H1 (cell line): ENCODE measurements around the gene BCAS3. TPM values are rescaled to one million over a fixed set of nuclear protein-coding genes. Genes with fewer than 3 reads are reported as not detected.

Experiments
- CTCF ChIA-PET: fragments of 300-600 bp; sonication (Branson Sonifier 250); formaldehyde crosslinking; loops from one replicate; lab custom pipeline; 2021; ENCODE audit not compliant: partially characterized antibody; lab: Charles Lee
- POLR2A ChIA-PET: fragments of 300-600 bp; sonication (Branson Sonifier 250); formaldehyde crosslinking; loops from one replicate; lab custom pipeline; 2021; ENCODE audit warnings: inconsistent platforms; ENCODE audit not compliant: partially characterized antibody; lab: Charles Lee
- DNase-seq, 2 experiments: peaks; one replicate each; pipeline versions ENCODE4 v3.0.0 to v3.0.0-alpha.2; 2010 to 2022; ENCODE audit warnings: low spot score in 2 of 2, low read depth in 1 of 2, mixed read lengths in 1 of 2
- FAIRE-seq: peaks from 2 replicates; lab custom pipeline; 2011; peaks lifted over from hg19 to GRCh38; lab: Jason Lieb, UNC
- H2AFZ ChIP-seq: 2 replicates; pipeline ENCODE4 v1.8.1; 2012; ENCODE audit warnings: low read length, inconsistent platforms
- H2AK5ac ChIP-seq: 2 replicates; pipeline ENCODE4 v1.6.1; 2013; ENCODE audit warnings: low read depth, low read length
- H2BK120ac ChIP-seq: replicated peaks from 2 replicates; pipeline ENCODE3; 2013; ENCODE audit warnings: low read depth, low read length, inconsistent platforms
- H2BK12ac ChIP-seq: 2 replicates; pipeline ENCODE4 v1.6.1; 2013; ENCODE audit warnings: low read depth, low read length
- H2BK15ac ChIP-seq: 2 replicates; pipeline ENCODE4 v1.6.1; 2013; ENCODE audit warnings: low read length
- H2BK20ac ChIP-seq: 2 replicates; pipeline ENCODE4 v1.6.1; 2013; ENCODE audit warnings: low read length
- H2BK5ac ChIP-seq: 2 replicates; pipeline ENCODE4 v1.6.1; 2013; ENCODE audit warnings: low read depth, low read length
- H3K14ac ChIP-seq: 2 replicates; pipeline ENCODE4 v1.6.1; 2013; ENCODE audit warnings: inconsistent platforms; ENCODE audit not compliant: insufficient read length
- H3K18ac ChIP-seq: 2 replicates; pipeline ENCODE4 v1.6.1; 2013; ENCODE audit warnings: low read length; ENCODE audit errors: extremely low read depth
- H3K23ac ChIP-seq: 2 replicates; pipeline ENCODE4 v1.6.1; 2013; ENCODE audit warnings: inconsistent platforms; ENCODE audit not compliant: insufficient read length
- H3K23me2 ChIP-seq: 2 replicates; pipeline ENCODE4 v1.6.1; 2013; ENCODE audit warnings: low read depth, low read length
- H3K27ac ChIP-seq: 2 replicates; pipeline ENCODE4 v1.6.1; 2011; ENCODE audit warnings: low read depth, low read length, inconsistent platforms
- H3K27me3 ChIP-seq, 4 experiments: replicated peaks in 1 of 4; 1 replicate in 1 of 4; 2 replicates in 3 of 4; pipeline versions ENCODE4 v1.6.1 to v1.8.1; 2011 to 2013; ENCODE audit warnings: low read length in 3 of 4, mild to moderate bottlenecking in 3 of 4, inconsistent platforms in 2 of 4, mixed read lengths in 2 of 4, moderate library complexity in 1 of 4; ENCODE audit not compliant: control insufficient read depth in 3 of 4, insufficient read depth in 3 of 4; ENCODE audit errors: extremely low read depth in 1 of 4
- H3K36me3 ChIP-seq, 4 experiments: 2 replicates each; pipeline versions ENCODE4 v1.6.1 to v1.8.1; 2011 to 2013; ENCODE audit warnings: mild to moderate bottlenecking in 4 of 4, low read length in 3 of 4, moderate library complexity in 2 of 4, control low read depth in 1 of 4, inconsistent platforms in 1 of 4; ENCODE audit not compliant: insufficient read depth in 4 of 4, control insufficient read depth in 2 of 4
- H3K4ac ChIP-seq: replicated peaks from 2 replicates; pipeline ENCODE3; 2013; ENCODE audit warnings: low read length, low read depth, mixed read lengths, inconsistent platforms; ENCODE audit not compliant: insufficient read length
- H3K4me1 ChIP-seq, 4 experiments: replicated peaks in 1 of 4; 1 replicate in 1 of 4; 2 replicates in 3 of 4; pipeline versions ENCODE4 v1.6.1 to v1.8.1; 2011 to 2013; ENCODE audit warnings: low read length in 3 of 4, inconsistent platforms in 2 of 4, mixed read lengths in 1 of 4; ENCODE audit not compliant: insufficient read depth in 4 of 4, control insufficient read depth in 3 of 4
- H3K4me2 ChIP-seq, 2 experiments: 2 replicates each; pipeline versions ENCODE4 v1.6.1 to v1.8.1; 2011 to 2013; ENCODE audit warnings: low read depth in 2 of 2, low read length in 2 of 2, control low read depth in 1 of 2, inconsistent platforms in 1 of 2, mild to moderate bottlenecking in 1 of 2; ENCODE audit not compliant: insufficient read depth in 1 of 2
- H3K4me3 ChIP-seq, 4 experiments: fragments of 200-600, 300-600 bp in 1 of 4; sonication (generic), shearing (Covaris generic), sonication (Bioruptor Twin) in 1 of 4; 2 replicates each; pipeline versions ENCODE4 v1.5.1 to v1.8.1; 2011 to 2016; ENCODE audit warnings: low read length in 4 of 4, low read depth in 3 of 4, control low read depth in 2 of 4, inconsistent platforms in 2 of 4, mild to moderate bottlenecking in 2 of 4, mixed read lengths in 1 of 4, moderate library complexity in 1 of 4; ENCODE audit not compliant: insufficient read depth in 2 of 4; ENCODE audit errors: extremely low read depth in 1 of 4
- H3K56ac ChIP-seq: replicated peaks from 2 replicates; pipeline ENCODE3; 2013; ENCODE audit warnings: low read depth, mild to moderate bottlenecking, mixed read lengths, low read length, inconsistent platforms; ENCODE audit not compliant: insufficient read length
- H3K79me1 ChIP-seq: 2 replicates; pipeline ENCODE4 v1.6.1; 2013; ENCODE audit warnings: low read depth, low read length, control low read depth
- H3K79me2 ChIP-seq, 2 experiments: 2 replicates each; pipeline versions ENCODE4 v1.6.1 to v1.8.1; 2012 to 2013; ENCODE audit warnings: low read length in 2 of 2, mild to moderate bottlenecking in 2 of 2, inconsistent platforms in 1 of 2; ENCODE audit not compliant: insufficient read depth in 2 of 2, control insufficient read depth in 1 of 2
- H3K9ac ChIP-seq, 4 experiments: replicated peaks in 1 of 4; 1 replicate in 1 of 4; 2 replicates in 3 of 4; pipeline versions ENCODE4 v1.6.1 to v1.8.1; 2011 to 2013; ENCODE audit warnings: low read depth in 3 of 4, low read length in 3 of 4, control low read depth in 2 of 4, mild to moderate bottlenecking in 2 of 4, moderate library complexity in 2 of 4, inconsistent platforms in 1 of 4; ENCODE audit errors: extremely low read depth in 1 of 4
- H3K9me3 ChIP-seq, 2 experiments: 2 replicates each; pipeline versions ENCODE4 v1.6.1 to v1.8.1; 2012 to 2013; ENCODE audit warnings: mild to moderate bottlenecking in 2 of 2, moderate library complexity in 2 of 2, control low read depth in 1 of 2, inconsistent platforms in 1 of 2, low read depth in 1 of 2, low read length in 1 of 2, mixed read lengths in 1 of 2; ENCODE audit not compliant: insufficient read depth in 2 of 2
- H4K20me1 ChIP-seq, 2 experiments: replicated peaks in 1 of 2; 2 replicates each; pipeline versions ENCODE3 to v1.8.1; 2011 to 2013; ENCODE audit warnings: inconsistent platforms in 2 of 2, low read length in 2 of 2, mild to moderate bottlenecking in 1 of 2; ENCODE audit not compliant: insufficient read depth in 2 of 2, control insufficient read depth in 1 of 2
- H4K5ac ChIP-seq: 2 replicates; pipeline ENCODE4 v1.6.1; 2013; ENCODE audit warnings: low read length, low read depth, mixed read lengths, inconsistent platforms; ENCODE audit not compliant: insufficient read length
- H4K8ac ChIP-seq: 2 replicates; pipeline ENCODE4 v1.8.0; 2013; ENCODE audit warnings: mild to moderate bottlenecking, moderate library complexity, low read length, inconsistent platforms; ENCODE audit not compliant: insufficient read depth; ENCODE audit errors: extremely low read depth
- H4K91ac ChIP-seq: replicated peaks from 2 replicates; pipeline ENCODE3; 2013; ENCODE audit warnings: low read length, mixed read lengths, inconsistent platforms; ENCODE audit not compliant: insufficient read length
- CBX8 ChIP-seq: fragments of 300-800, 300-1000 bp; sonication (generic); IDR thresholded peaks from 2 replicates; pipeline ENCODE4 v1.7.1; 2016; ENCODE audit warnings: low read depth, low read length, borderline replicate concordance
- CREB1 ChIP-seq: IDR thresholded peaks from 2 replicates; pipeline ENCODE4 v1.6.1; 2012; ENCODE audit warnings: inconsistent platforms
- EZH2 ChIP-seq: fragments of 200-600 bp; sonication (generic); IDR thresholded peaks from 2 replicates; pipeline ENCODE4 v1.7.1; 2012; ENCODE audit warnings: low read depth, mild to moderate bottlenecking, moderate library complexity, low read length, inconsistent platforms; ENCODE audit not compliant: severe bottlenecking
- GABPA ChIP-seq: IDR thresholded peaks from 2 replicates; pipeline ENCODE4 v1.6.1; 2011; ENCODE audit warnings: mild to moderate bottlenecking, low read length, moderate library complexity, borderline replicate concordance; ENCODE audit not compliant: insufficient read depth
- MAFK ChIP-seq: IDR thresholded peaks from 2 replicates; pipeline ENCODE4 v1.6.1; 2012; ENCODE audit warnings: low read depth, mild to moderate bottlenecking, improper control_type of control experiment, low read length
- RNF2 ChIP-seq: fragments of 200-900, 300-1000 bp; sonication (generic); IDR thresholded peaks from 2 replicates; pipeline ENCODE4 v1.7.1; 2016; ENCODE audit warnings: borderline replicate concordance, low read depth, mild to moderate bottlenecking, antibody characterized with exemption, low read length; ENCODE audit not compliant: poor library complexity, severe bottlenecking; ENCODE audit errors: missing control alignments
- SUZ12 ChIP-seq: fragments of 200-600 bp; sonication (generic); IDR thresholded peaks from 2 replicates; pipeline ENCODE4 v1.6.1; 2012; ENCODE audit warnings: mild to moderate bottlenecking, inconsistent platforms, low read length, moderate library complexity, mixed read lengths
- TBP ChIP-seq: IDR thresholded peaks from 2 replicates; pipeline ENCODE4 v1.6.1; 2011; ENCODE audit warnings: low read depth, low read length, improper control_type of control experiment
- WGBS, 2 experiments: shearing (Covaris generic) in 1 of 2; methylation state at CpG; one replicate each; pipeline versions ENCODE4 v1.1.6 to v1.1.7; 2013 to 2015; ENCODE audit warnings: low lambda C conversion rate in 2 of 2, mixed read lengths in 2 of 2, inconsistent platforms in 1 of 2, low coverage in 1 of 2, missing lambda C conversion rate in 1 of 2; ENCODE audit not compliant: insufficient replicate concordance in 2 of 2, insufficient coverage in 1 of 2, insufficient read length in 1 of 2; ENCODE audit errors: extremely low coverage in 1 of 2, missing lambda C conversion rate in 1 of 2; 5-methylcytosine and 5-hydroxymethylcytosine counted together
- polyA plus RNA-seq, 7 experiments: library from polyadenylated mRNA; depleted of rRNA in 3 of 7; stranded (reverse) in 5 of 7; unstranded in 2 of 7; fragments of >200 nt in 5 of 7; fragments of 200-250 nt in 2 of 7; gene quantifications; 1 replicate in 5 of 7; 2 replicates in 1 of 7; 4 replicates in 1 of 7; pipeline versions ENCODE4 v1.2.1 to v1.2.3, GENCODE V29; 2011 to 2013; ENCODE audit warnings: missing spikeins in 2 of 7, mixed read lengths in 2 of 7
- total RNA-seq: library from RNA; stranded (reverse); fragmentation: NEBNext Ultra II Directional; extraction: Animal tissue kit (Norgen Biotek cat#: 25700); gene quantifications from 2 replicates; pipeline ENCODE4 v1.2.1, GENCODE V29; 2021
- TF ChIP-seq, protein P1 (sequence below): IDR thresholded peaks from 2 replicates; pipeline ENCODE4 v1.6.1; 2012; ENCODE audit warnings: inconsistent platforms
- TF ChIP-seq, protein P2 (sequence below): IDR thresholded peaks from 2 replicates; pipeline ENCODE4 v1.6.1; 2012; ENCODE audit warnings: inconsistent platforms

The BCAS3 gene
- total and polyA plus RNA-seq, 2 of the 8 experiments (the other 6 are each of a cell fraction or from before 2014, with no cell fraction given), result 9.9 to 13.3 TPM

DNA sequence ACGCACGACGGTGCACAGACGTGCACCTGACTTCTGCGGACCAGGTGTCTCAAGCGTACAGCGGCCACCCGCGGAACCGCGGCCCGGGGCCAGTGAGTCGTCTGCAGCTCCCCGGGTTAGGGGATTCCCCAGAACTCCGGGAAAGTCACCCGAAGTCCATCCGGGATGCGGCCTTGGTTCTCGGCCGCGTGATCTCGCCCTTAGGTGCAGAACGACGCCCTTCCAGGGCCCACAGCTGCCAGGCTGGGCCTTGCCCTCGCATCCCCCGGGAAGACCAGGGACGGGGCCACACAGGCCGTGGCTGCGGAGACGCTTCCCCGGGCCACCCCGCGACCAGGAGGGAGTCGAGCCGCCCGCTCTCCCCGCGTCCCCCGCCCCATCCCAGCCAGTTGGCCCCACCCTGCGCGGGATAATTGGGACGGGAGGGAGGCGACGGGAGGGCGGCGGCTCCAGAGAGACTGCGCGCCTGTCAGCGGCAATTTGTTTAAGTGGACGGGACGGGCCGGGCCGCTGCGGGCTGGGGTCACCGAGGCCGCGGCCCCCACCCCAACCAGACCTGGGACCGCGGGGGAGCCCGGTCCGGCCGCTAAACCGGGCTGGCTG is 718.4 kb downstream of the BCAS3 start:
- peak overlapping the region; percentile 65 to 71 for H3K4me2 ChIP-seq
- H4K8ac ChIP-seq, result peak overlapping the region; percentile 57; the same call in 1 of the 2 replicates
- no peak overlapping the region for H3K9ac ChIP-seq
- H3K14ac ChIP-seq, result no peak overlapping the region
- FAIRE-seq, result no peak
- no peak overlapping the region for H2BK15ac ChIP-seq
- no peak overlapping the region for H2AFZ ChIP-seq
- no peaks in the 10 kb centered on the region for H3K9me3 ChIP-seq
- H2BK20ac ChIP-seq, result no peak overlapping the region
- peak overlapping the region; percentile 83 for H3K18ac ChIP-seq
- peak in 1 of 2 experiments; percentile 61 for DNase-seq
- H2BK5ac ChIP-seq, result no peak overlapping the region
- TF ChIP-seq RNF2 (peak; percentile 72), GABPA (no peak), CBX8 (no peak), MAFK (no peak), TBP (no peak), SUZ12 (peak; percentile 94), CREB1 (no peak), EZH2 (peak; percentile 93)
- TF ChIP-seq, protein P1, sequence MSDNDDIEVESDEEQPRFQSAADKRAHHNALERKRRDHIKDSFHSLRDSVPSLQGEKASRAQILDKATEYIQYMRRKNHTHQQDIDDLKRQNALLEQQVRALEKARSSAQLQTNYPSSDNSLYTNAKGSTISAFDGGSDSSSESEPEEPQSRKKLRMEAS, result 0 out of 2 replicates have a peak, but pooled peaks have one; percentile 2
- TF ChIP-seq, protein P2, sequence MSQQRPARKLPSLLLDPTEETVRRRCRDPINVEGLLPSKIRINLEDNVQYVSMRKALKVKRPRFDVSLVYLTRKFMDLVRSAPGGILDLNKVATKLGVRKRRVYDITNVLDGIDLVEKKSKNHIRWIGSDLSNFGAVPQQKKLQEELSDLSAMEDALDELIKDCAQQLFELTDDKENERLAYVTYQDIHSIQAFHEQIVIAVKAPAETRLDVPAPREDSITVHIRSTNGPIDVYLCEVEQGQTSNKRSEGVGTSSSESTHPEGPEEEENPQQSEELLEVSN, result no peak
- peaks cover 72 to 84% (median 83%) of the 10 kb centered on the region in 4 experiments for H3K27me3 ChIP-seq
- peaks cover 0 to 24% (median 13%) of the 10 kb centered on the region in 4 experiments; a peak in 5 of 7 replicates for H3K4me1 ChIP-seq
- CTCF ChIA-PET, result interaction anchor here (1.1 to 3.3 kb wide), 5 partner anchors 11 to 424 kb away, joined by 3 to 31 read pairs (median 3); no protein-coding TSS in a partner anchor
- H3K23me2 ChIP-seq, result no peaks in the 10 kb centered on the region; the same call in 1 of the 2 replicates
- 6% methylated on average over 27 of the region's 63 CpGs; no CpG with 5 or more reads in 1 of the 2 experiments for WGBS, 2 experiments
- no peak overlapping the region for H2BK120ac ChIP-seq
- POLR2A ChIA-PET, result interaction anchor here (1.0 to 2.1 kb wide), 3 partner anchors 9 to 64 kb away, joined by 3 to 4 read pairs (median 3); no protein-coding TSS in a partner anchor
- no peaks in the 10 kb centered on the region for H3K79me1 ChIP-seq
- no peak overlapping the region for H3K4ac ChIP-seq
- H4K91ac ChIP-seq, result peak overlapping the region; percentile 74
- H3K23ac ChIP-seq, result no peak overlapping the region
- H2AK5ac ChIP-seq, result no peak overlapping the region
- H3K79me2 ChIP-seq, result no peaks in the 10 kb centered on the region
- no peak overlapping the region for H3K56ac ChIP-seq
- H4K5ac ChIP-seq, result no peak overlapping the region
- peak overlapping the region in 3 of 4 experiments; percentile 27 to 51 (median 34); a peak in 6 of 8 replicates for H3K4me3 ChIP-seq
- peaks cover 0 to 10% (median 0%) of the 10 kb centered on the region in 4 experiments; a peak in 1 of 8 replicates for H3K36me3 ChIP-seq
- no peak overlapping the region for H3K27ac ChIP-seq
- peaks cover 18 to 34% of the 10 kb centered on the region in 2 experiments for H4K20me1 ChIP-seq
- no peak overlapping the region for H2BK12ac ChIP-seq
